ENCODE measurements around the gene CDH23. TPM values are rescaled to one million over a fixed set of nuclear protein-coding genes. Genes with fewer than 3 reads are reported as not detected.
A peak's percentile ranks its signal among the peaks of the same experiment; 100 is the strongest.

Gene CDH23
- total RNA-seq, 1 donor from 2014 or later, result 0.29 TPM

GRCh38 chr10:71351628-71352319, 44.9 kb upstream of the CDH23 start:
- Mint-ChIP-seq H3K4me1 (no peaks in the 10 kb centered on the region), H3K36me3 (ENCODE audit: low read depth) (peaks cover 11% of the 10 kb centered on the region), H3K9me3 (no peaks in the 10 kb centered on the region), H3K27me3 (no peaks in the 10 kb centered on the region), H3K4me3 (no peak overlapping the region), H3K27ac (no peak overlapping the region)
- DNase-seq, result no peak
- intact Hi-C loops (cut with micrococcal nuclease), result no loop called here
- POLR2A ChIA-PET, result interaction anchor here (1.1 to 1.6 kb wide), 2 partner anchors 21 to 33 kb away, joined by 3 to 4 read pairs; no protein-coding TSS in a partner anchor
- CTCF ChIA-PET, result no interaction called here
- ATAC-seq (ENCODE audit: low read depth), result no peak
- no peak for TF ChIP-seq CTCF (IDR thresholded peaks at IDR 0.05)

- ATAC-seq (ENCODE audit: low read depth) (no peak), DNase-seq (no peak)
- TF ChIP-seq CTCF (IDR thresholded peaks at IDR 0.05), result no peak
- Mint-ChIP-seq H3K27ac (no peak overlapping the region), H3K9me3 (no peaks in the 10 kb centered on the region), H3K4me3 (no peak overlapping the region), H3K27me3 (no peaks in the 10 kb centered on the region), H3K36me3 (ENCODE audit: low read depth) (peaks cover 19% of the 10 kb centered on the region), H3K4me1 (peaks cover 9% of the 10 kb centered on the region)
- intact Hi-C loops (cut with micrococcal nuclease), result no loop called here
- ChIA-PET CTCF (no interaction called here), POLR2A (no interaction called here)
Measured at GRCh38 chr10:71353639-71354038, 43.1 kb upstream of the CDH23 start.

GRCh38 chr10:71354776-71355175, 41.9 kb upstream of the CDH23 start:
- H3K9me3 Mint-ChIP-seq, result no peaks in the 10 kb centered on the region
- DNase-seq (no peak), ATAC-seq (ENCODE audit: low read depth) (no peak)
- no peak overlapping the region for H3K27ac Mint-ChIP-seq
- no peaks in the 10 kb centered on the region for H3K27me3 Mint-ChIP-seq
- peaks cover 19% of the 10 kb centered on the region for H3K36me3 Mint-ChIP-seq (ENCODE audit: low read depth)
- ChIA-PET CTCF (no interaction called here), POLR2A (no interaction called here)
- H3K4me3 Mint-ChIP-seq, result no peak overlapping the region
- no peak for TF ChIP-seq CTCF (IDR thresholded peaks at IDR 0.05)
- peaks cover 19% of the 10 kb centered on the region for H3K4me1 Mint-ChIP-seq
- intact Hi-C loops (cut with micrococcal nuclease), result loop anchor here (5.0 kb wide), 1 partner anchor 32 kb away; no protein-coding TSS in a partner anchor

- Mint-ChIP-seq H3K27me3 (no peaks in the 10 kb centered on the region), H3K4me3 (no peak overlapping the region), H3K36me3 (ENCODE audit: low read depth) (peaks cover 19% of the 10 kb centered on the region), H3K27ac (no peak overlapping the region), H3K4me1 (peaks cover 24% of the 10 kb centered on the region), H3K9me3 (no peaks in the 10 kb centered on the region)
- no peak for TF ChIP-seq CTCF (IDR thresholded peaks at IDR 0.05)
- ATAC-seq (ENCODE audit: low read depth) (no peak), DNase-seq (no peak)
- POLR2A ChIA-PET, result no interaction called here
- intact Hi-C loops (cut with micrococcal nuclease), result loop anchor here (5.0 kb wide), 1 partner anchor 34 kb away; no protein-coding TSS in a partner anchor
- CTCF ChIA-PET, result no interaction called here
Measured at GRCh38 chr10:71355886-71356285, 40.8 kb upstream of the CDH23 start.

- peaks cover 25% of the 10 kb centered on the region for H3K36me3 Mint-ChIP-seq (ENCODE audit: low read depth)
- no peak for TF ChIP-seq CTCF (IDR thresholded peaks at IDR 0.05)
Measured at GRCh38 chr10:71357792-71358265, 38.9 kb upstream of the CDH23 start.

More at GRCh38 chr10:71357792-71358265, 38.9 kb upstream of the CDH23 start:
- DNase-seq (no peak), ATAC-seq (ENCODE audit: low read depth) (no peak)
- H3K27ac Mint-ChIP-seq, result peak overlapping the region; percentile 72
- no peaks in the 10 kb centered on the region for H3K9me3 Mint-ChIP-seq
- H3K4me1 Mint-ChIP-seq, result peaks cover 24% of the 10 kb centered on the region
- no peaks in the 10 kb centered on the region for H3K27me3 Mint-ChIP-seq
- ChIA-PET CTCF (interaction anchor here (1.2 kb wide), 1 partner anchor 21 kb away, joined by 3 read pairs; no protein-coding TSS in a partner anchor), POLR2A (interaction anchor here (0.6 to 1.5 kb wide), 2 partner anchors 15 to 31 kb away, joined by 3 to 6 read pairs; no protein-coding TSS in a partner anchor)
- H3K4me3 Mint-ChIP-seq, result no peak overlapping the region
- intact Hi-C loops (cut with micrococcal nuclease), result loop anchor here (5.0 kb wide), 1 partner anchor 36 kb away; no protein-coding TSS in a partner anchor

Measured in activated B cell treated with CpG ODN at 0.5 μM for 24 hours (primary cell).